Dedifferentiated amniotic fluid mesenchymal stem cell (primary cell): ENCODE data around the gene ABHD17A.
A peak's percentile ranks its signal among the peaks of the same experiment; 100 is the strongest.

ENCODE experiments used
- DNase-seq: peaks from one replicate; pipeline ENCODE4 v3.0.0-alpha.2; 2016; ENCODE audit errors: extremely low spot score

Gene ABHD17A

GRCh38 chr19:1864480-1865171 is 20.7 kb downstream of the ABHD17A start:
- no peak for DNase-seq

DNA sequence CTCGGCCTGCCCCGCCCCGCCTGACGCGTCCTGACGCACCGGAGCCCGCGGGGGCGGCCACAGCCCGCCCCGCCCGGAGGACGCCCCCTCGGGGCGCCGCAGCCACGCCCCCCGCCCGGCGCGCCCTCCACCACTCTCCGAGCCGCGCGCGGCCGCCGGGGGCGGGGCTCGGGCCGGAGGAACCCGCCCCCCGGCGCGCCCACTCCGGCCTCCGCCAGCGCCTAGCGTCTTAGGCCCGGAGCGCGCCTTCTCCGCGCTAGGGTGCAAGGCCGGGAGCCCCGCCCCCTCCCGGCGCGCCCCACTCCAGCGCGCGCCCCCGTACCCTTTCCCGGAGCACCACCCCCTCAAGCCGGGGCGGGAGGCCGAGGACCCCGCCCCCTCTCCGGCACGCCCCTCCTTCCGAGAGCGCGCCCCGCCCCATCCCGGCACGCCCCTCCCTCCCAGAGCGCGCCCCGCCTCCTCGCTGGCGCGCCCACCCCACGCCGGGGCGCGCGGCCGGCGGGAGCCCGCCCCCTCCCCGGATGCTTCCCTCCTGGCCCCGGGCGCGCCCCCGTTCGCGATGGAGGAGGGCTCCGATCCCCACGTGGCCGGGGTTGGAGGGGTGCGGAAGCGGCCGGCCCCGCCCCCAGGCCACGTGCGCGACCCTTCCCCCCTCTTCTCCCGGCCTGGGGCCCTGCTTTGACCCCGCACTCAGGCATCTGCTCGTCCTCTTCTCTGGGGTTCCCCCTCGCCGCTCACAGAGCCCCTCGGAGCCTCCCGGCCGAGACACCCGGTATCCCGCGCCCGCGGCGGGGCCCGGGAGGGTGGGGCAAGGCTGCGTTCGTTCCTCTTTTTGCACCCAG is 21.4 kb downstream of the ABHD17A start:
- DNase-seq: peak; percentile 83

DNA sequence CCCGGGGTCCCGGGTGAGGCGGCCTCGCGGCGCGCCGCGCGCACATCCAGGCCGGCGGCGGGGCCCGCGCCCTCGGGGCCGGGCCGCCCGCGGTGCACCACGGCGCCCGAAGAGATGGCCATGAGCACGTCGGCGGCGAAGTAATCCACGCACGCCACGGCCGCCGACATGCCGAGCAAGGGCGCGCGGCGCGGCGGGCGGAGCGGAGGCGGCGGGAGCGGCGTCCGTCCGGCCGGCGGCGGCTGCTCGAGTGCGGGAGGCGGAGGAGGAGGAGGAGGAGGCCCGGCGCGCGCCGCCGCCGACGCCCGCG is 22.0 kb downstream of the ABHD17A start, which contains the start of gene KLF16:
KLF16 (minus strand) TSS at position 252 of the 310 bp plus-strand sequence; CDS start at position 170, 82 bp downstream.
- DNase-seq: no peak

GRCh38 chr19:1862424-1863327 is 22.6 kb downstream of the ABHD17A start:
- DNase-seq: no peak

- no peak for DNase-seq
Measured at GRCh38 chr19:1862068-1862423, 23.2 kb downstream of the ABHD17A start.

- DNase-seq: no peak
Measured at GRCh38 chr19:1861599-1862031, 23.7 kb downstream of the ABHD17A start.

DNA sequence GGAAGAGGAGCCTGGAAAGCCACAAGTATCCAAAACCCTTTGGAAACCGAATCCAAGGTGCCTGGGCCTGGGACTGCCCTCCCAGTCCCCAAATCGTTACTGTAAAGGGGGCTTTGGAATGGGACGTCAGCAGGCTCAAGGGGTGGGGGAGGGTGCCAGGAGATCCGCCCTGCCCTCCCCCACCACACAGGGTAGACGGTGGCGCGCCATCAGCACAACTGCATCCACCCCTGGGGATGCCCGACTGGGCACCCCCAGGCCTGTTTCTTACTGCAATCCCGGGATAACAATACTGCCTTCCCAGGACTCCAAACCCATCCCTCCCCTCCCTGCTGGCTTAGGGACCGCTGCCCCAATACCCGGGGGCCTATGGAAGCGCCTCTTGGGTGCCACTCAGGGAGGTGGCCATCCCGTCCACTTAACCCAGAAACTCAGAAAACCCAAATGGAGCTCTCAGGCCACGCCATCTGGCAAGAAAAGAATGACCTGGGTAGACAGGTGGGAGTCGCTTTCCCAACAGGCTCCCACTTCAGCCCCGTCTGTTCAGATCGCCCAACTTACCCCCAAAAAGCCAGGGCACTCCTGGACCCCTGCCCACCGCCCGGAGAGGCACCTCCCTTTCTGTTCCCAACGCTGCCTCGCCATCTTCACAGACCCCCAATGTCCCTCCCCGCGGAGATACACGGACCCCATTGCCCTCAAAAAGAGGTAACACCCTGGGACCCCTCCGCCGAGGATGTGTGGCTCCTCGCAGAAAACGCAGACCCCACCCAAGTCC is 24.3 kb downstream of the ABHD17A start:
- no peak for DNase-seq

GRCh38 chr19:1860042-1860775 is 25.1 kb downstream of the ABHD17A start:
- peak; percentile 76 for DNase-seq

- no peak for DNase-seq
Measured at GRCh38 chr19:1859331-1859781, 25.9 kb downstream of the ABHD17A start.

DNA sequence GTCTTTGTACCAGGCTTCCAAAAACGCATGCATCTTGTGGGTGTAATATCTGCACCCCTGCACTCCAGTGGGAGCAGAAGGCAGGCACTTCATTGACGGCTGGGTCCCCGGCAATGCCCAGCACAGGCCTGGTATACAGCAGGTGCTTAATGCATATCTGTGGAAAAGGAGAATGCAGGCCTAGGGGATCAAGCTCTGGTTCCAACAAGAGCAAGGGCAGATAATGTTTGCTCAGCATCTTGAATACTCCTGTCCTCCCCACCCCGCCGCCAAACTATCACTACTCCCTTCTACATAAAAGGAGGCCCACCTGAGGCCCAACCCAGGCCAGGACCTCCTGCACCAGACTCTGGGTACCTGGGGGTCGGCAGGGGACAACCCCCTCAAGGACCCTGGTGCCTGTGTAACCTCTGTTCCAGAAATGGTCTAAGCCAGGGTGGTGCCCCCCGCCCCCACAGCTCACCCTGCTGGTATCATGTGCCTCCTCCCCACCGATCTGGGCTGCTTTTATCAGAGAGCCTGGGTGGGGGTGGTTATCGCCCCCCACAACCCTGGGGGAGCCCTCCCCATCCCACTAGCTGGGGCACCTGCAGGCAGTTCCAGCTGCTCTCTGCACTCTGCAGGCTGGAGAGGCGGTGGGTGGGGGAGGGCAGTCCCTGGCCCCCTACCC is 26.7 kb downstream of the ABHD17A start:
- no peak for DNase-seq

GRCh38 chr19:1857648-1858326 is 27.5 kb downstream of the ABHD17A start:
- no peak for DNase-seq

DNA sequence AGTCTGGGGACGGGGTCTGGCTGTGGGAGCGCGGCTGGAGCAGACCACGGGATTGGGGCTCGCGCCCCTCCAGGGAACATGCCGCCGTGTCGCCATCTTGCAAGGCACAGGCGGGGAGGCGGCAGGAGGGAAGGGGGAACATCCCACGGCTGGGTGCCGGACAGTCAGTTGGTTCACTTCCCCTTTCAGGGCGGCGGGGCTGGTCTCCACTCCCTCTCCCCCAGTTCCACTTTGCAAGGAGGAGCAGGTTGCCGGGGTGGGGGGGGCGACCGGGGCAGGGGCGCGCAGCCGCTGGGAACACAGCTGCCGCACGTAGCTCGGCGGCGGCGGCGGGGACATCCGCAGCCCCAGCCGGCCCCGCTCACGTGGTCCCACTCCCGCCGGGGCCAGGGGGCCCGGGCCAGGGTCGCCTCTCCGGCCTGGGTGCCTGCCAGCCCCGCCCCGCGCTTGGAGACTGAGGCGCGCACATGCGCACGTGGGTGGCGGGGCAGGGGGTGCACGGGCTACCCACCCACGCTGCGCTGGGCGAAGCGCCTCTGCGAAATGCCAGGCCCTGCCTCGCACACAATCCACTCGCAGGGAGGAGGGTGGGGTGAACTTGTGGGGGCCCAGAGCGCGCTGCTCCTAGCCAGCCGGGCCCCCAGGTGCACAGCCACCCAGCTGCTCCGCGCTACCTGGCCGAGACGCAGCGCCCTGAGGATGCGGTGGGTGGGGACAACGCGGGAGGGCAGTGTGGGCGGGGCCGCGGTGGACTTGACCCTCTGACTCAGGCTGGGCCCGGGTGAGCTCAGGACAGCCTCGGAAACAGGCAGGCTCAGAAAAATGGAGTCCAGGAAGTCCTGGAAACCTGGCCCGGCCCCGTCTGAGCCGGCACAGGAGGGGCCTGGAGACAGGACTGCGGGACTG is 28.3 kb downstream of the ABHD17A start:
- peak; percentile 36 for DNase-seq

- DNase-seq: no peak
Measured at GRCh38 chr19:1856345-1856697, 29.0 kb downstream of the ABHD17A start.

GRCh38 chr19:1855828-1856255 is 29.5 kb downstream of the ABHD17A start:
- no peak for DNase-seq

GRCh38 chr19:1855040-1855827 is 30.1 kb downstream of the ABHD17A start:
- peak; percentile 84 for DNase-seq

GRCh38 chr19:1854542-1855039 is 30.7 kb downstream of the ABHD17A start:
- DNase-seq: no peak

GRCh38 chr19:1854039-1854541 is 31.2 kb downstream of the ABHD17A start:
- no peak for DNase-seq
